ENCODE measurements around the gene ACTL6A. TPM values are rescaled to one million over a fixed set of nuclear protein-coding genes. Genes with fewer than 3 reads are reported as not detected.
"Not testable (repeated sequence)": the region's sequence is repeated elsewhere in the genome, so short reads cannot be mapped to it uniquely, and the experiment has no call there.

The ACTL6A gene
- 100 to 1,000 TPM; 101 to 102 TPM for total RNA-seq

DNA sequence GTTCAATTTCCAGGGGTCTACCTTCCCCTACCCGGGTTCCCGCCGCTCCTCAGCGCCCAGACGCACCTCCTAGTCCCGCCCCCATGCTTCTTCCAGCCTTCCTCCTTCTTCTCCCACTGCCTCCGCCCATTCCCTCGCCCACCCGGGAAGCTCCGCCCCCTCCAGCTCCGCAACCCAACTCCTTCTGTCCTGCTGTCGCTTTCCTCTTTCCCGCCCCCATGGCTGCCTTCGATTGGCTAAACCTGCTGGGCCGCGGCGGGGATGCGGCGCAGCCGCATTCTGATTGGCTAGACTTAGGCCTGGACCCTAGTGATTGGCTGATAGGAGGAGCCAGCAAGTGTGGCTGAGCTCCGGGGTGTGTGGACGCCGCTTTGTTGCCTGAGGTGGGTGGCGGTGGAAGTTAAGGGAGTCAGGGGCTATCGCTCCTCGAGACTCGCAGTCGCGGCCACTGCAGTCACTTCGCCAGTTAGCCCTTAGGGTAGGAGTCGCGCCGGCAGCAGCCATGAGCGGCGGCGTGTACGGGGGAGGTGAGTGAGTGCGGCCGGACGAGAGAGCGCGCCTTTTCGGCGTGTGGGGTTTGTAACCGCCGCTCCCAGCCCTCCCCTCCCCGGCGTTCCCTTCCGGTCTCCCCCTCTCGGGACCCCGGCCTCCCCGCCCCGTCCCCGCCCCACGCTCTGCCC, at the start of gene ACTL6A:
TSS of gene ACTL6A (plus strand) at position 336 of the 680 bp plus-strand sequence. CDS start at position 503, 167 bp downstream.
- CTCF ChIA-PET: interaction anchor here (1.0 to 1.3 kb wide), 3 partner anchors 87 to 548 kb away, joined by 3 read pairs; no protein-coding TSS in a partner anchor
- peaks cover 3% of the 10 kb centered on the region for H3K36me3 Mint-ChIP-seq
- peak; percentile 99 for DNase-seq
- peaks cover 28% of the 10 kb centered on the region for H3K4me1 Mint-ChIP-seq (ENCODE audit: low read depth)
- peaks cover 2% of the 10 kb centered on the region for H3K27me3 Mint-ChIP-seq
- intact Hi-C loops (cut with micrococcal nuclease): loop anchor here (1.0 to 5.0 kb wide), 11 partner anchors 42 to 1350 kb away; partner anchors contain the start of genes FXR1, GNB4, MFN1 and MRPL47
- H3K4me3 Mint-ChIP-seq: peak within 1 kb of the TSS; percentile 98
- no peaks in the 10 kb centered on the region for H3K9me3 Mint-ChIP-seq
- POLR2A ChIA-PET: interaction anchor here (0.5 to 1.6 kb wide), 7 partner anchors 11 to 414 kb away, joined by 3 to 8 read pairs (median 3); partner anchors contain the start of genes MRPL47 and NDUFB5
- peak within 1 kb of the TSS; percentile 98 for H3K27ac Mint-ChIP-seq

DNA sequence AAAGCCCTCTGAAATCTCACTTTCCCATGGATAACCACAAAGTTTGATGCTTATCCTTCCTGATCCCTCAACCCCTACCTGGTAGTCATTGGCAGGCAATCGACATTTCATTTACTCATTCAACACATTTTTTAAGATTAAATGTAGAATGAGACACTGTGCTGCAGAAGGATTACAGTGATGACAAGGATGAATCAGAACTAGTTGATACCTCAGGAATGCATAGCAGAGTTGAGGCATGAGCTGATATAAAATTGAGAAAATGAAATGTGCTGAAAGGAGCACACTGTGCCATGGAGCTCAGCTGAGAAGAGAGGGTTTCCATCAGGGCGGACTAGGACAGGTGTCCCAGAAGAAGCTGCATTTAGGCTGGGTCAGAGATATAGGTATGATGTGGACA, 48.9 kb upstream of the ACTL6A start:
- Mint-ChIP-seq H3K4me1 (ENCODE audit: low read depth) (no peaks in the 10 kb centered on the region), H3K36me3 (peaks cover 2% of the 10 kb centered on the region), H3K4me3 (no peak overlapping the region), H3K9me3 (peaks cover 22% of the 10 kb centered on the region), H3K27me3 (peaks cover 1% of the 10 kb centered on the region), H3K27ac (no peak overlapping the region)
- intact Hi-C loops (cut with micrococcal nuclease): no loop called here
- ChIA-PET POLR2A (no interaction called here), CTCF (no interaction called here)
- DNase-seq: no peak

GRCh38 chr3:179516461-179517251, 46.1 kb upstream of the ACTL6A start:
- intact Hi-C loops (cut with micrococcal nuclease); H3K4me1 Mint-ChIP-seq (ENCODE audit: low read depth); H3K27ac Mint-ChIP-seq; CTCF ChIA-PET; H3K4me3 Mint-ChIP-seq; DNase-seq; POLR2A ChIA-PET; H3K27me3 Mint-ChIP-seq; H3K36me3 Mint-ChIP-seq: not testable (repeated sequence)
- peaks cover 22% of the 10 kb centered on the region for H3K9me3 Mint-ChIP-seq

DNA sequence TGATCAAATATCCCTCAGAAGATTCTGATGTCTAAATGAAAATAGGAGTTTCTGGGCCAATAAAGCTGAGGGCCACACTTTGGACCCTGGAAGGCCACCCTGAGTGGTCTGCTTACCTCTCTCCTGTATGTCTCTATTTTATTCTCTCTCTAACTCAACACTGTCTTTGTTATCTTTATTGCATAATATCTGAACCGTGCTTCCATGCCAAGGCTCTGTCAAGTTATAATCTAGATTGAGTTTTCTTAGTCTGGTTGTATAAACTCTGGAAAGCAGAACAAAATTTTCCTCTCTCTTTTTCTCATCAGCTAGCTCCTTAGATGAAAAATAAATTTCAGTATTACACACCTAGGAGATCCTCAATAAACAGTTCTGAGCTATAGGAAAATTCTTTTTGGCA, 36.2 kb upstream of the ACTL6A start:
- Mint-ChIP-seq H3K9me3 (no peaks in the 10 kb centered on the region), H3K4me1 (ENCODE audit: low read depth) (no peaks in the 10 kb centered on the region), H3K27ac (no peak overlapping the region), H3K36me3 (no peaks in the 10 kb centered on the region), H3K4me3 (no peak overlapping the region), H3K27me3 (peaks cover 9% of the 10 kb centered on the region)
- DNase-seq: no peak
- POLR2A ChIA-PET: no interaction called here
- CTCF ChIA-PET: no interaction called here
- intact Hi-C loops (cut with micrococcal nuclease): no loop called here

DNA sequence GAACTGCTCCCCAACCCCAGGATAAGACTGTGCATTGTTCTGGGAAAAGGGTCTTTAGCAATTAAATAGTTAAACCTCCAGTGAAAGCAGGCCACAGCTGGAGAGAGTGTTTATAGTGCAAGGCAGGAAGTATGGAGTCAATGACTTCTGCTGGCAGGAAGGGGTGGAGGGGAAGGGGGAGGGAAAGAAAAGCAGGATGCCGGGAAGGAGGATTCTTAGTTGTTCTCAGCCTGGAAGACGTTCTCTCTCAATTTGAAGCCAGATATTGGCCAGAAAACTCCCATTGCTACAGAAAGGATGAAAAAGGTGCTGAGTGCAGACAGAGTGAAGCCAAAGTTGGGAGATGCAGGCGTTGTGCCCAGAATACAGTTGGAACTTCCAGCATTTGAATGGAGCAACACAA, 35.7 kb upstream of the ACTL6A start:
- ChIA-PET CTCF (no interaction called here), POLR2A (no interaction called here)
- Mint-ChIP-seq H3K36me3 (no peaks in the 10 kb centered on the region), H3K4me3 (no peak overlapping the region), H3K4me1 (ENCODE audit: low read depth) (no peaks in the 10 kb centered on the region), H3K27me3 (peaks cover 9% of the 10 kb centered on the region), H3K9me3 (no peaks in the 10 kb centered on the region), H3K27ac (no peak overlapping the region)
- intact Hi-C loops (cut with micrococcal nuclease): no loop called here
- no peak for DNase-seq

- POLR2A ChIA-PET: no interaction called here
- no peaks in the 10 kb centered on the region for H3K36me3 Mint-ChIP-seq
- CTCF ChIA-PET: no interaction called here
- no peak overlapping the region for H3K27ac Mint-ChIP-seq
- H3K4me3 Mint-ChIP-seq: no peak overlapping the region
- H3K4me1 Mint-ChIP-seq (ENCODE audit: low read depth): no peaks in the 10 kb centered on the region
- intact Hi-C loops (cut with micrococcal nuclease): no loop called here
- H3K9me3 Mint-ChIP-seq: no peaks in the 10 kb centered on the region
- peaks cover 12% of the 10 kb centered on the region for H3K27me3 Mint-ChIP-seq
- DNase-seq: no peak
These were observed 34.0 kb upstream of the ACTL6A start for GRCh38 chr3:179528772-179529171.

GRCh38 chr3:179531576-179531975, 31.1 kb upstream of the ACTL6A start:
- CTCF ChIA-PET: no interaction called here
- POLR2A ChIA-PET: no interaction called here
- H3K4me3 Mint-ChIP-seq: no peak overlapping the region
- H3K36me3 Mint-ChIP-seq: no peaks in the 10 kb centered on the region
- no peaks in the 10 kb centered on the region for H3K9me3 Mint-ChIP-seq
- no peaks in the 10 kb centered on the region for H3K4me1 Mint-ChIP-seq (ENCODE audit: low read depth)
- no peak overlapping the region for H3K27ac Mint-ChIP-seq
- intact Hi-C loops (cut with micrococcal nuclease): no loop called here
- DNase-seq: no peak
- H3K27me3 Mint-ChIP-seq: peaks cover 16% of the 10 kb centered on the region

GRCh38 chr3:179533274-179533673, 29.5 kb upstream of the ACTL6A start:
- H3K27ac Mint-ChIP-seq: no peak overlapping the region
- intact Hi-C loops (cut with micrococcal nuclease): no loop called here
- no peaks in the 10 kb centered on the region for H3K9me3 Mint-ChIP-seq
- no peaks in the 10 kb centered on the region for H3K4me1 Mint-ChIP-seq (ENCODE audit: low read depth)
- H3K36me3 Mint-ChIP-seq: no peaks in the 10 kb centered on the region
- no peak for DNase-seq
- H3K27me3 Mint-ChIP-seq: peaks cover 16% of the 10 kb centered on the region
- H3K4me3 Mint-ChIP-seq: no peak overlapping the region
- ChIA-PET CTCF (no interaction called here), POLR2A (no interaction called here)

DNA sequence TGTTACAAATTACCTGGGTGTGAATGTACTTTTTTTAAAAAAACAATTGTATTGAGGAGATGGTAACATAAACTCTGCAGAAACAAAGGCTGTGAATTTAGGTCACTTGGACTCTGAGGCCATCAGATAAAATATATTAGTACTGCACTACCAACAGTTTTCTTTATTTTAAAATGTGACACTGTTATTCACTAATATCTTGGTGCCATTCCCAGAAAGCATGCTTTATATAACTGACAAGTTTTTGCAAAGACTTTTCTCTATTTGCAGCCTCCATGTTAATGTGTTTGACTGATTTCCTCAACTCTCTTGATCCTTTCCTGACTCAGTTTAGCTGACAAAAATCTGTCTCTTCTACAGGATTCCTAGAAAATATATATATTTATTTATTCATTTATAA, 26.5 kb upstream of the ACTL6A start:
- CTCF ChIA-PET: no interaction called here
- DNase-seq: no peak
- intact Hi-C loops (cut with micrococcal nuclease): no loop called here

GRCh38 chr3:179541094-179541493, 21.6 kb upstream of the ACTL6A start:
- intact Hi-C loops (cut with micrococcal nuclease): no loop called here
- Mint-ChIP-seq H3K27ac (no peak overlapping the region), H3K4me3 (no peak overlapping the region), H3K36me3 (no peaks in the 10 kb centered on the region), H3K4me1 (ENCODE audit: low read depth) (no peaks in the 10 kb centered on the region), H3K27me3 (peaks cover 5% of the 10 kb centered on the region), H3K9me3 (no peaks in the 10 kb centered on the region)
- no peak for DNase-seq
- POLR2A ChIA-PET: no interaction called here
- CTCF ChIA-PET: no interaction called here

More for the DNA sequence above, 26.5 kb upstream of the ACTL6A start:
- Mint-ChIP-seq H3K27ac (no peak overlapping the region), H3K27me3 (peaks cover 14% of the 10 kb centered on the region), H3K36me3 (no peaks in the 10 kb centered on the region), H3K4me1 (ENCODE audit: low read depth) (no peaks in the 10 kb centered on the region), H3K9me3 (no peaks in the 10 kb centered on the region), H3K4me3 (no peak overlapping the region)
- POLR2A ChIA-PET: no interaction called here

DNA sequence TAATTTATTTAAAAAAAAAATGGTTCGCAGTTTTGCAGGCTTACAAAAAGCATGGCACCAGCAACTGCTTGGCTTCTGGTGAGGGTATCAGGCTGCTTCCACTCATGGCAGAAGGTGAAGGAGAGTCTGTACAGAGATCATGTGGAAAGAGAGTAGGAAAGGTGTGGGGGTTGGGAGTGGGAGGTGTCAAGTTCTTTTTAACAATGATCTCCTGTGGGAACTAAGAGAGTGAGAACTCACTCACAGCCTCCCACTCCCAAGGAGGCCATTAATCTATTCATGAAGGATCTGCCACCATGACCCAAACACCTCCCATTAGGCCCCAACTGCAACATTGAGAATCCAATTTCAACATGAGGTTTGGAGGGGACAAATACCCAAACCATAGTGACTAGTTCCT, 21.1 kb upstream of the ACTL6A start:
- intact Hi-C loops (cut with micrococcal nuclease): no loop called here
- POLR2A ChIA-PET: no interaction called here
- Mint-ChIP-seq H3K27ac (no peak overlapping the region), H3K4me3 (no peak overlapping the region), H3K4me1 (ENCODE audit: low read depth) (no peaks in the 10 kb centered on the region), H3K36me3 (no peaks in the 10 kb centered on the region), H3K9me3 (no peaks in the 10 kb centered on the region), H3K27me3 (peaks cover 5% of the 10 kb centered on the region)
- CTCF ChIA-PET: no interaction called here
- no peak for DNase-seq

DNA sequence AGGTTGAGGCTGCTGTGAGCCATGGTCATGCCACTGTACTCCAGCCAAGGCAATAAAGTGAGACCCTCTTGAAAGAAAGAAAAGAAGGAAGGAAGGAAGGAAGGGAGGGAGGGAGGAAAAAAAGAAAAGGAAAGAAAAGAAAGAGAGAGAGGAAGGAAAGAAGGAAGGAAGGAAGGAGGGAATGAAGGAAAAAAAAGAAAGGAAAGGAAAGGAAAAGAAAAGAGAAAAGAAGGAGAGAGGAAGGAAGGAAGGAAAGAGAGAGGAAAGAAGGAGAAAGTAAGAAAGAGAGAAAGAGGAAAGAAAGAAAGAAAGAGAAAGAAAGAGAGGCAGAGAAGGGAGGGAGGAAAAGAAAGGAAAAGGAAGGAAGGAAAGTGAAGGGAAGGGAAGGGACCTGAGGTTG, 20.4 kb upstream of the ACTL6A start:
- Mint-ChIP-seq H3K4me3 (no peak overlapping the region), H3K4me1 (ENCODE audit: low read depth) (no peaks in the 10 kb centered on the region), H3K27ac (no peak overlapping the region), H3K9me3 (no peaks in the 10 kb centered on the region), H3K36me3 (no peaks in the 10 kb centered on the region), H3K27me3 (peaks cover 6% of the 10 kb centered on the region)
- CTCF ChIA-PET: no interaction called here
- intact Hi-C loops (cut with micrococcal nuclease): no loop called here
- no peak for DNase-seq
- POLR2A ChIA-PET: no interaction called here
